Aortic smooth muscle cell (primary cell): Measurements from ENCODE around the gene NYNRIN. TPM values are rescaled to one million over a fixed set of nuclear protein-coding genes. Genes with fewer than 3 reads are reported as not detected.

ENCODE experiments used
- total RNA-seq: library from RNA; depleted of rRNA; stranded (reverse); fragments of >200 nt; gene quantifications from 2 replicates; pipeline ENCODE4 v1.2.3, GENCODE V29; 2014

NYNRIN gene
- total RNA-seq, result 4.1 and 6.5 TPM in 2 replicates

DNA sequence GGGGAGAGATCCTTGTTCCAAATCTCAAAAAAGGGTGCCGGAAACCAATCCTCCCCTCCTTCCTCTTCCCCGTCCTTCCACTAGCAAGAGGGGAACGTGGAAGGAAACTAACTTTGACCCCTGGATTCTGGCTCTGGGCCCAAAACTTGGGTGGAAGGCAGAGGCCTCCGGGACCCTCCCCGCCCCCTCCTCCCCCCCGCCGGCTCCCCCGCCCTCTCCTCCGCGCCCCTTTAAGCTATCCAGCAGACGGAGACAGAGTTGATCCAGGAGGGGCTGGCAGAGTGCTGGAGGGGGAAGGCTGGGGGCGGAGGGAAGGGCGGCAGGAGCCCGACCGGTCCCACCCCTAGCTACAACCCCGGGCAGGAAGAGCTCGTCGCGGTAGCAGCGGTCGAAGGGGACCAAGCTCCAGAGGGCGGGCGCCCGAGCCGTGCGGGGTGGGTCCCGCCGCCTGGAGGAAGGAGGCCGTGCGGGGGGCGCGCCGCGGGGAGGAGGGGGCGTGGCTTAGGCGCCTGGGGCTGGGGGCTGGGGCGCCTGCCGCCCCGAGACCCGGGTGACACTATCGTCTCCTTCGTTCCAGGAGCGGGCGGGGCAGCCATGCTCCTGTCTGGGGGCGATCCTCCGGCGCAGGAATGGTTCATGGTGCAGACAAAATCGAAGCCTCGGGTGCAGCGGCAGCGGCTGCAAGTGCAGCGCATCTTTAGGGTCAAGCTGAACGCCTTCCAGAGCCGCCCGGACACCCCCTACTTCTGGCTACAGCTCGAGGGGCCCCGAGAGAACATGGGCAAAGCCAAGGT is at the start of gene NYNRIN:
Gene NYNRIN (plus strand): TSS at position 351 of the 794 bp plus-strand sequence. CDS start 244 bp downstream, at position 595.

DNA sequence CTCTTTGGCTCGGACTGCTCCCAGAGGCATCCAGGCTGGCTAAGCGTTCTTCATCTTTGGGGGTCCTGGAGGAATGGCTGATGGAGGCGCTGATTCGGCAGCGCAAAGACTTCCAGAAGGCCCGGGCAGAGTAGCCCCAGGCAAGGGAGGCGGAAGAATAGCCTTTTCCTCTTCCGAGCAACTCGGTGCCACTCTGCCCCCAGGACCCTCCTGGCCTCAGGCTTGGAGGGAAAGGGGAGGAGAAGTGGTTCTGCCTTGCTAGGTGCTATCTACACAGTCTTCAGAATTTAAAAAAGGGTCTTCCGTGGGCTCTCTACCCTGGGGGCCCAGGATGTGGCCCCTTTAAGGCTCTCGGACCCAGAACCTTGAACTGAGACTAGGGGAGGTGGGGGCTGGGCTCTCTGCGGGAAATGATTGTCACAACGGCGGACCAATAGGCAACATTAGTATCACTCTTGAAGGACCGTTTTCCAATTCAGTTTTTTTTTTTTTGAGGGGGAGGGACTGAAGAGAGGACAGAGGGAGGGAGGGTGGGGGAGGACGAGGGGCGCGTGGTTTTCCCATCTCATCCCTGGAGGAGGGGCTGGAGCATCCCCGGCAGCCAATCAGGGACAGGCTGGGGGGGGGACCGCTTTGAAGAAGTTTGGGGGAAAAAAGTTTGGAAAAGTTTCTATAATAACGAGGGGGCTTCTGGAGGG is 31.1 kb upstream of the NYNRIN start, which contains the start of gene NFATC4:
Gene NFATC4 (plus strand): TSS at position 671 of the 698 bp plus-strand sequence. CDS start 157 bp downstream, outside the sequence.

DNA sequence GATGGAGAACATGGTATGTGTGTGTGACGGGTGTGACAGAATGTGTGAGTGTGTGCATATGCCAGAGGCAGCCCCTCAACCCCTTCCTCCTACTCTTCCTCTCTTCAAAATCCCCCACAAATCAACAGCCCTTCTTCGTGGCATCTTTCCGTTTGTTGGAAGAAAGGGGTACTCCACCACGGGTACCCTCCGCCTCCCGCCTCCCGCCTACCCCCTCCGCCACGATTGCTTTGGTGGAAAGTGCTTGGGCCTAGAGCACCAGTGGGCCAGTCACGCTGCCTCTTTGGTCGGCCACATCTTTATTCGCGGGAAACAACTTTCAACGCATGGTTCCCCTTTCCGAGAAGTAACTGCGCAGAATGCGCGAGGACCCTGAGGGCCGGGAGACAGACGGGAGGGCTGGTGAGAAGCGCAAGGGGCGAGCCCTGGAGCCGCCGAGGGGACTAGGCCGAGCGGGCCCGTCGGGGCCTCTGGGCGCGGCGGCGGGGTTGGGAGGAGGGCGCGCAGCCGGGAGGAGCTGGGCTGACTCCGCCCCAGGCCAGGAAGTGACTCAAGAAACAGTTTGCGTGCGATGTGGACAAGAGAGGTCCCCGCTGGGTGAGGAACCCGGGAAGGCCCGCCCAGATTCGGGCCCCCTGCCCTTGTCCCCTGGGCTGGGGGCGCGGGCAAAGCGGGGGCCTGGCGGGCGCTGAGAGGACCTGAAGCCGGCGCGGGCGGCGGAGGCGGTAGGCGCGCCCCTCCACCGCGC is 30.8 kb downstream of the NYNRIN start, which contains the start of the genes CBLN3 and KHNYN:
Gene CBLN3 (minus strand): TSS at position 274 of the 748 bp plus-strand sequence. CDS start 614 bp downstream, outside the sequence.
Gene KHNYN (plus strand): TSS at position 560 of the 748 bp plus-strand sequence. CDS start 777 bp downstream, outside the sequence.

DNA sequence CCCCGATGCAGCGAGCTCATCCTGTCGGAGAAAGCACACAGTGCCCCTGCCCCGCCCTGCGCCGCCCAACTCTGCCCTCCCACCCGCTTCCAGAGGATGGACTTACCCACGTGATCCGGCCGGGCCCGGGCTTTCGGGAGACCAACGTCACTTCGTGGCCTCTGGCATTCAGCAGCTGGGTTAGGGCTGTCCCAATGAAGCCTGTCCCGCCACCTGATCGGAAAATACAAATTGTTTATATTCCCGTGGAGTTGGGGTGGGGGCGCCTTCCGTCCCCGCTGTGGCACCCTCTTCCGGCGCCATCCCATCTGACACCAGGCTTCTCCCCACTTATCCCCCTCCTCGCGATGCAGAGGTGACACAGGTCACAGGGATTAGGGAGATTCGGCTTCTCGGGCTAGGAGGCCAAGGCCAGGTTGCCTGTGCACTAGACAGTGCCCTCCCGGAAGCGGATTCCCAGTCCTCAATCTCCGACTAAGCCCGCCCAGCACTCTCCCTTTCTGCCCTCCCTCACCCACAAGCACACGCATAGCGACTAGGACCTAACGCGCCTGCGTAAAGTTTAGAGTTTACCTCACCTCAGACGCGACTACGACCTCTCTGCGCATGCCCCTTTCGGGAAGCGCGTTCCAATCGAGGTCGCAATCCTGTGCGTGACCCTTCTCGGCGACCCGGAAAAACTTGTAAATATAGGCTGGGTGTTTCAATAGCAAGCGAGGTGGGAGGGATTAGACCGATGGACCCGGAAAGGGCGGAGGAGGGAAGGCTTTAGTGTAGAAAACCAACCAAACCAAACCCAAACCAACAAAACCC is 43.6 kb downstream of the NYNRIN start, which contains the start of gene SDR39U1:
Gene SDR39U1 (minus strand): TSS at position 537 of the 813 bp plus-strand sequence. CDS start 7 bp downstream, at position 530.

Other genes starting within 250 kb of the NYNRIN start
- 102 and 108 TPM in 2 replicates for gene IRF9, start 237.7 kb upstream of the NYNRIN start, total RNA-seq
- 0.66 and 1.4 TPM in 2 replicates for gene REC8, start 226.9 kb upstream of the NYNRIN start, total RNA-seq
- 32.3 and 46.9 TPM in 2 replicates for gene IPO4, start 210.2 kb upstream of the NYNRIN start, total RNA-seq
- gene TM9SF1, start 203.6 kb upstream of the NYNRIN start, total RNA-seq, result 52.8 and 58.4 TPM in 2 replicates
- 0.19 TPM in 1 of 2 replicates, not detected in the other for gene TSSK4, start 193.3 kb upstream of the NYNRIN start, total RNA-seq
- gene CHMP4A, start 185.5 kb upstream of the NYNRIN start, total RNA-seq, result 25.6 and 31.3 TPM in 2 replicates
- 17.4 and 21.1 TPM in 2 replicates for gene MDP1, start 182.9 kb upstream of the NYNRIN start, total RNA-seq
- gene NEDD8, start 166.6 kb upstream of the NYNRIN start, total RNA-seq, result 300 and 324 TPM in 2 replicates
- 93.1 and 102 TPM in 2 replicates for gene GMPR2, start 166.1 kb upstream of the NYNRIN start, total RNA-seq
- gene TINF2, start 156.4 kb upstream of the NYNRIN start, total RNA-seq, result 51.5 and 55.1 TPM in 2 replicates
- gene TGM1, start 135.8 kb upstream of the NYNRIN start, total RNA-seq, result 0.25 and 0.40 TPM in 2 replicates
- 20.0 and 21.7 TPM in 2 replicates for gene RABGGTA, start 127.4 kb upstream of the NYNRIN start, total RNA-seq
- gene DHRS1, start 99.2 kb upstream of the NYNRIN start, total RNA-seq, result 14.5 and 20.0 TPM in 2 replicates
- 16.8 and 22.3 TPM in 2 replicates for gene NOP9, start 99.2 kb upstream of the NYNRIN start, total RNA-seq
- gene CIDEB, start 91.0 kb upstream of the NYNRIN start, total RNA-seq, result 0.68 and 1.1 TPM in 2 replicates
- gene LTB4R2, start 88.9 kb upstream of the NYNRIN start, total RNA-seq, result 2.0 and 2.6 TPM in 2 replicates
- gene LTB4R, start 87.5 kb upstream of the NYNRIN start, total RNA-seq, result 0.75 and 1.1 TPM in 2 replicates
- 2.6 and 2.9 TPM in 2 replicates for gene ADCY4, start 63.9 kb upstream of the NYNRIN start, total RNA-seq
- gene RIPK3, start 59.0 kb upstream of the NYNRIN start, total RNA-seq, result 0.19 and 0.40 TPM in 2 replicates
- 32.8 and 34.5 TPM in 2 replicates for gene NFATC4, start 30.8 kb upstream of the NYNRIN start, total RNA-seq
- 3.0 and 4.5 TPM in 2 replicates for gene CBLN3, start 30.7 kb downstream of the NYNRIN start, total RNA-seq
- gene KHNYN, start 31.0 kb downstream of the NYNRIN start, total RNA-seq, result 48.1 and 48.2 TPM in 2 replicates
- 10.1 and 15.1 TPM in 2 replicates for gene SDR39U1, start 43.8 kb downstream of the NYNRIN start, total RNA-seq
- not detected in 2 replicates for gene CMA1, start 109.3 kb downstream of the NYNRIN start, total RNA-seq
- not detected in 2 replicates for gene CTSG, start 177.2 kb downstream of the NYNRIN start, total RNA-seq
- gene GZMH, start 210.7 kb downstream of the NYNRIN start, total RNA-seq, result not detected in 2 replicates
- 0.13 TPM in 1 of 2 replicates, not detected in the other for gene GZMB, start 235.2 kb downstream of the NYNRIN start, total RNA-seq